GM23338 (cell line): ENCODE data around the gene ANGPTL7.

ENCODE experiments used
- CREB1 ChIP-seq: fragments of 250-450 bp; sonication (Bioruptor Pico); IDR thresholded peaks from 2 replicates; pipeline ENCODE4 v1.5.0; 2020; ENCODE audit warnings: low read depth, mild to moderate bottlenecking, moderate library complexity
- CTCF ChIP-seq, 2 experiments: fragments of 200-600 bp in 1 of 2; sonication (generic) in 1 of 2; conservative IDR thresholded peaks; 2 replicates each; pipeline versions ENCODE4 v1.5.1 to v1.6.1; 2016 to 2017; ENCODE audit warnings: antibody characterized with exemption in 2 of 2, low read depth in 2 of 2, mild to moderate bottlenecking in 2 of 2, moderate library complexity in 1 of 2
- ETS1 ChIP-seq: IDR thresholded peaks from 2 replicates; pipeline ENCODE4 v1.6.1; 2016; ENCODE audit warnings: antibody characterized with exemption
- EZH2 ChIP-seq: fragments of 200-600 bp; sonication (generic); IDR thresholded peaks from one replicate; pipeline ENCODE4 v1.8.0; 2017; ENCODE audit warnings: antibody characterized with exemption, mild to moderate bottlenecking, low read depth; ENCODE audit not compliant: unreplicated experiment
- EZH2phosphoT487 ChIP-seq: fragments of 200-600 bp; sonication (generic); IDR thresholded peaks from one replicate; pipeline ENCODE4 v1.8.1; 2018; ENCODE audit warnings: antibody characterized with exemption; ENCODE audit not compliant: unreplicated experiment
- JUNB ChIP-seq: IDR thresholded peaks from one replicate; pipeline ENCODE4 v1.6.1; 2016; ENCODE audit warnings: antibody characterized with exemption; ENCODE audit not compliant: unreplicated experiment
- POLR2AphosphoS5 ChIP-seq: IDR thresholded peaks from 2 replicates; pipeline ENCODE4 v1.6.1; 2016; ENCODE audit warnings: antibody characterized with exemption, low read depth
- REST ChIP-seq: IDR thresholded peaks from one replicate; pipeline ENCODE4 v1.6.1; 2018; ENCODE audit warnings: antibody characterized with exemption; ENCODE audit not compliant: unreplicated experiment
- STAT1 ChIP-seq: IDR thresholded peaks from one replicate; pipeline ENCODE4 v1.6.1; 2016; ENCODE audit warnings: antibody characterized with exemption; ENCODE audit not compliant: unreplicated experiment

- TF ChIP-seq CTCF (conservative IDR thresholded peaks at IDR 0.05; ENCODE audit: low read depth in 2 of 2) (no peak), CREB1 (CRISPR knock-in tag) (no peak), JUNB (no peak), STAT1 (no peak), REST (no peak), POLR2AphosphoS5 (no peak), EZH2 (no peak), EZH2phosphoT487 (no peak), ETS1 (no peak)
Observed at GRCh38 chr1:11238311-11238710, 49.2 kb downstream of the ANGPTL7 start.
